GM18951 (cell line): ENCODE results near the gene DNM3.

Source experiments
- POLR2A ChIP-seq: IDR thresholded peaks from 4 replicates; pipeline ENCODE4 v1.6.1; 2011; ENCODE audit warnings: mild to moderate bottlenecking; ENCODE audit not compliant: insufficient read length, insufficient read depth; ENCODE audit errors: extremely low read depth
- in situ Hi-C: fragments of 300-500 bp; cut with MboI; formaldehyde crosslinking; loops from one replicate; pipeline ENCODE4 v1.12.0; 2022; ENCODE audit warnings: low sequenced_read_pairs, mixed read lengths, inconsistent platforms; ENCODE audit not compliant: unreplicated experiment

Gene DNM3

DNA sequence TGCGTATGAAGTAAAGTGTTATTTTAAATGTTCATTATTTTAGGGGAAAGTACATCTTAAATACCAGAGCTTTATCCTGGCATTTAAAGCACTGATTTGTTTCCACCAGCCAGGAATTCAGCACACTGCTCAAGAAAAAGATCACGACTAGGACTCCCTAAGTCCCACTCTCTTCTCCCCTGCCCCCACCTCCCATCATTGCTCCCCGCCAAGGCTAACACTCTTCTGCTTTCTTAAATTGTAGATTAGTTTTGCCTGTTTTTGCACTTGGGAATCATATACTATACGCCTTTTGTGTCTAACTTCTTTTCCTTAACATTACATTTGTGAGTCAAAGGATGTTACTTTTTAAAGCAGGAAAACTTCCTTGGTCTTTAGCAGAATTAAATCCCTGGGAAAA, 541.7 kb downstream of the DNM3 start:
- in situ Hi-C loops = no loop called here

DNA sequence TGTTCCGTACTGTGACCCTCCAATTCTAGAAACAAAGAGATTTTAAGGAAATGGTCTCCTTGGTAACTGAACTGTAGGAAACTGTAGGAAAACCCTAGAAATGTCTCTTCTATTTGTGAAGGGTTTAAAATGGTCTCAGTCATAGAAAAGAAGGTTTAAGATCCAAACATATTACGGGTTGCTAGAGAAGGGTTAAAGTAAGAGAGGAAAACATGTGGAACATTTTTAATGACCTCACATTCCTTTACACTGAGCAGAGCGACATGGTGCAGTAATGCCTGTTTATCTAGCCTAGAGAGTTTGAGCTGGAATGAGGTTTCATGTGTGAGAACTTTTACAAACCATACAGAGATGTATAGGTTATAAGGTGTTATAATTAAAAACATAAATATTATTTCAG, 542.2 kb downstream of the DNM3 start:
- no peak for TF ChIP-seq POLR2A
- in situ Hi-C loops = no loop called here

More for the DNA sequence above, 541.7 kb downstream of the DNM3 start:
- TF ChIP-seq POLR2A = no peak

DNA sequence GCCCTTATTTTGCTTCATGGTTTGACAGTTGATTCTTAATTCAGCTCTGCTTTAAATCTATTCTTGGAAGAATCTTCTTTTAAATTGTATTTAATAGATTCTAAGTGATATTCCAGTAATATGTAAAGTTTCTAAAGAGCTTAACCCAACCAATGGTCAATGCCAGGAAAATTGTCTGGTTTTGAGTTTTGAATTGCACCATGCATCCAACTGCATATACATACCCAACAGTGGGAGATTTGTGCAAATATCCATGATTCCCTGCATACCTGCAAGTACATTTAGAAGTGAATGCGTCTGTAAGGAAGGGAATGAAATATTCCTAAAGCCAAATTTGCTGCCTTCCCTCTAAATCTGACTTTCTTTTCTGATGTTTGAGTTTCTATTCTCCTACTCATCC, 543.4 kb downstream of the DNM3 start:
- in situ Hi-C loops = no loop called here
- no peak for TF ChIP-seq POLR2A

DNA sequence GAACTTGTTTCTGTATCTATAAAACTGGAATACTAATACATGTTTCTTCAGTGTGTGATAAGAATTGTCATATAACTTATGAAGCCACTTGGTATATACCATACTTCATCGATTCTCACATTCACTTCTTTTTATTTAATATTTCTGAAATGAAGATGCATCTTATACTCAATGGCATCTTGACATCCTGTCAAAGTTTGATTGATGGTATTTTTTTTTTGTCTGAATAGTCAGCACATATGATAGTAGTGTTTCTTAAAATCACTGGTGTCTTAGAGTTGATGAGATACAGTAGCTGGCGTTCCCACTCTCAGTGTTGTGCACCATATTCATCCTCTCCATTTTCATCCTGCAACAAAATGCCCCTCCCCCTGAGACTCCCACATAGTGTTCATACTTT, 544.7 kb downstream of the DNM3 start:
- in situ Hi-C loops = no loop called here
- no peak for TF ChIP-seq POLR2A

DNA sequence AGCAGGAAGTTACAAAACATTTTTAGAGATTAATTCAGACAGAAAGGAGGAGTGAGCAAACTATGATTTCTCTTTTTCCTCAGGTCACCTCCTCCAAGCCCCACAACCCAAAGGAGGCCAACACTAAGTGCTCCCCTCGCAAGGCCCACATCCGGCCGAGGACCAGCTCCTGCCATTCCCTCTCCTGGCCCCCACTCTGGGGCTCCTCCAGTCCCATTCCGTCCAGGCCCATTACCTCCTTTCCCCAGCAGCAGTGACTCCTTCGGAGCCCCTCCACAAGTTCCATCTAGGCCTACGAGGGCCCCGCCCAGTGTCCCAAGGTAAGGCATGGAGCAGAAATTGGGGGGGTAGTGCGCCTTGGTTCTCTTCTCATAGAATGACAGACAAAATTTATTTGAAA, 547.2 kb downstream of the DNM3 start:
- no peak for TF ChIP-seq POLR2A

DNA sequence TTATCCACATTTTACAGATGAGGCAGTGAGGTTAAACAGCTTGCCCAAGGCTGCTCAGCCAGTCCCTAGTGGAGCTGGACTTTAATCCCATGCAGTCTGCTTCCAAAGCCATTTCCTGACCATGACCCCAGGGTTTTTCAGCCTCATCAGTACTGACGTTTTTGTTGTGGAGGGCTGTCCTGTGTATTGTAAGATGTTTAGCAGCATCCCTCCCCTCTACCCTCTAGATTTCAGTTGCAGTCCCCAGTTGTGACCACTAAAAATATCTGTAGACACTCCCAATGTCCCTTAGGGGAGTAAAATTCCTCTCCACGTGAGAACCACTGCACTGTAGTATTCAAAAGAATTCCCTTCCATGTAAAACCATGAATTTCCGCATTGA, 549.0 kb downstream of the DNM3 start:
- in situ Hi-C loops = no loop called here
- TF ChIP-seq POLR2A = no peak

More for the DNA sequence above, 547.2 kb downstream of the DNM3 start:
- in situ Hi-C loops = no loop called here

DNA sequence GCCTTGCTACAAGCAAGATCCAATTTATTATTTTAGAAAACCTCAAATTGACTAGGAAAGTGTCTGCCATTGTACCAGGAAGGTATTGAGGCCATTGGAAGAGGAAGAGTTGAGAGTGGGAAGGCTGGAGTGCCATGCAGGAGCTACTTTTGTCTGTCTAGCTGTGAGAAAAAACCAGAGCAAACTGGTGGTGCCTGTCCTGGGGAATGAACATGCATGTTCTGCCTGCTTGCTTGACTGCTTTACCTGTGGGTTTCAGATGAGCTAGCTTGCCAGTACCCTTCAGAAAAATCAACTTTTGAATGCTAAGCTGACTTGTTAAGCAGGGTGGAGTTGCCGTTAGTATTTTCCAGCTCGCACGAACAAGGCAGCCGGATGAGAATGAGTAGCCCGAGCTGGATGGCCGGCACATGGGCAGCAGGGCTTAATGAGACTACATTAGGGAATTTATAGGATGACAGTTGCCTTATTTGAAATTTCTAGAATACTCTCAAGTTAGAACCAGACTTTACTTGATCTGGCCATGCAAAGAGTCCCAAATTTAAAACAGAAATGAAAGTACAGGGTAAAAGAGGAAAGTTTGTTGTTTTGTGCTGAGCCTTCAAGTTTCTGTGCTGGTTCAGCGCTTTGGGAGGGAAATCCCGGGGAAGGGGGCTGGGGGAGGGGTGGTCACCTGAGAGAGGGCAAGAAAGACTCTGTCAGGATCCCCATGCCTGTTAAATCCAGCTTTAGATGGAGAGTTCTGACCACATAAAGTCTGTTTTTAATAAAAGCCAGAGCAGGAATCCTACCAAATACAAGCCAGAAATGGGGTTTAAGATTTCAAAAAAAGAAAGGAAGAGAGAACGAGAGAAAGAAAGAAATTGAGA, 549.6 kb downstream of the DNM3 start:
- TF ChIP-seq POLR2A = peak; percentile 17
- in situ Hi-C loops = no loop called here

DNA sequence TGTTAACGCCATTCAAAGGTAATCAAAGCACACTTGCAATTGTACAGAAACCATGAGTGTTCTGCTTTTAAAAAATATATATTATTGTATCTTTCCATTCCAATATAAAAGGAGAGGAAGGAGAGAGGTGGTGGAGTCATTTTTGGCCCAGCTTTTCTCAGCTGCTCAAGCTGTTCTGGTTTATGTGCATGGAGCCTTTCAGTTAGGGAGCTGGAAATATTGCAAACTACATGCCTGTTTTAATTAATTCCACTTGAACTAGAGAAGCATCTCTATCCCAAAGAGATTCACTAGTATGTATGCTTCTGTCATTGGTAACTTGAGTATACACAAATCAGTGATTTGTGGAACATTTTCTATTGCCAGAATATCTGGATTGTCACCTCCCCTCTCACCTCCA, 550.7 kb downstream of the DNM3 start:
- TF ChIP-seq POLR2A = no peak
- in situ Hi-C loops = no loop called here

DNA sequence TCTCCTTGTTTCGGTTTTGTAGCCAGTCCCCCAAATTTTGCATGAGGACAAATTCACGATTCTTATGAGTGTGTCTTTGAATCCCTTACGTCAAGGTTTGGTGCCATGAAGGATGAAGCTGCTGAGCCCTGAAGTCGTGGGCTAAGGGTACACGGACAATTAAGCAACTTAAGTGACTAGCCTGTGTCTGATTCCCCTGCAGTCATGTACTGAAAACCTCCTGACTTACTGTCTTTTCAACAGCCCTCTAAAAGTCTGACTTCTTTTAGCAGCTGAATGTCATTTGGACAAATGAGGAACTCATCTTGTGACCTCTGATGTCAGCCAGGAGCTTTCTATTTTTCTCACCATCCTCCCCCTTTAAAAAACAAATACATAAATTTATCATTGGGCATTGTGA, 552.1 kb downstream of the DNM3 start:
- in situ Hi-C loops = no loop called here
- no peak for TF ChIP-seq POLR2A

DNA sequence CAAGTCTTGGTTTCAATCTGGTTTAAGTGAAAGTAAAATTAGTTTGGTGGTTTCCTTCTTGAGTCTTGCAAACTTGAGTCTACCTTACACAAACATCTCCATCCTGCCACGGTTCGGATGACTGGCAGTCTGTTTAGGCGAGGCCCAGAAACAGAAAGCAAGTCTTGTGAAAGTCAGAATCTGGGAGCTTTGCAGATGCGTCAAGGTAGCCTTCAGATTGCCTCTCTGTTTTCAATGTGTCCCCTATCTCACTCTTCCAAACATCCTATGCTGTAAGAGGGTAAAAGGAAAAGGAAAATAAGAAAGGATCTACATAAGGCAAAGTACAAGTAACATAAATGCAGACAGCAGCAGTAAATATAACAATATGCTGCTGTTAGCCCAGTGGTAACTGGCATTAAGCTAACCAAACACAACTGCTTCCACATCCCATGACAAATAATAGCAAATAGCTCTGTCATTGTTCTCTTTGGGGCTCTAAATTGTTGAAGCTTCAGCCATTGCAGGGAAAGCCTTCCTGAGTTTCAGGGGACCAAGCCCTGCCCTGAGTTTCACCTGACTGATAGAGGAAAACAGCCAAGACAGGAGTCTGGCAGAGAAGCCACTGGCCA, 552.9 kb downstream of the DNM3 start:
- TF ChIP-seq POLR2A = no peak
- in situ Hi-C loops = no loop called here

DNA sequence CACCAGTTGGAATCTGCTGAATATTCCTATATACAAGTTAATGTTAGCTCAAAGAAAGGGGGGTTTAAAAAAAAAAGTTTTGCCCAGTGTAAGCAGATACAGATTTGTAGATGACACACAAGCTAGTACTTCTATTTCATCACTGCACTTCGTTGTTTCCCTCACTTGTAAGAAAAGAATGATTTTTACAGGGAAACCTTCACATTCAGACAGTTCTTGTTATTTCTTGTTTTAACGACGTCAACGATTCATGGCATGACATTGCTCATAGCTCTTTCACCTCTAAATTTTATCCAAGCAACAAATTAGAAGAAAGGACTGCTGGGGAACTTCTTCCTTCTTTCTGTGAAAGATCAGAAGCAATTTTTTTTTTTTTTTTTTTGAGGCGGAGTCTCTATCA, 553.5 kb downstream of the DNM3 start:
- in situ Hi-C loops = no loop called here

DNA sequence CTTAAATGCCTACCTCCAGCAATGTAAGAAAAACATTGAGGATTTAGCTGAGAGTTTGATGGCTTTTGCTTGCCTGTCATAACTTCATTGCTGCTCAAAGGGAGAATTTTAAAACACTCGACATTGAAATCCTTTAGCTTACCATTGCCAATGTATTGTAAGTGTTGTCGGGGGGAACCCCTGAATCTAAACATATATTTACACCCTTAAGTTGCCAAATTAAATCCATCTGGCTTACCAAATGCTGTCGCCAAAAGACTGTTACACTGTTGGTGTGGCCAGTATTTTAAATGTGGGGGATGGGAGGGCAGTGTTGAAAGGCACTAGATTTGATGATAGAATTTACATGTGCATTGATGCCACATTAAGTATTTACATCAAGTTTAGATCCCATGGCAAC, 554.3 kb downstream of the DNM3 start:
- in situ Hi-C loops = no loop called here

More for the DNA sequence above, 553.5 kb downstream of the DNM3 start:
- TF ChIP-seq POLR2A = no peak

DNA sequence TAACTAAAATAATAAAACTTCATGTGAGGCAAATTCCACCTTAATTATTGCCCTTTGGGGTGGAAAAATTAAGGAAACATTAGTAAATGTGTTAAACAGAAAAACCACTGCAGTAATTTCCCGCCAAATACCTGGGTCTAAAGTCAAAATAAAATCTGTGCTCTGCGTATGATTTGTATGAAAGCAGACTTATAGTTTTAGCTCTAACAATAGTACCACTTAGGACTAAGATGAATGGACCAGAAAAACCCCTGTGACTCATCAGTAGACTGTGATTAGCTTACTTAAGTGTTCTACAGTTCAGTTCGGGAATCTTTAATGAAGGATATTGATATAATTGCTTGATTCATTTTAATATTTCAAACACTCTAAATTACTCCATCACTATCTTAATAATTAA, 555.9 kb downstream of the DNM3 start:
- no peak for TF ChIP-seq POLR2A
- in situ Hi-C loops = no loop called here

More for the DNA sequence above, 554.3 kb downstream of the DNM3 start:
- no peak for TF ChIP-seq POLR2A

DNA sequence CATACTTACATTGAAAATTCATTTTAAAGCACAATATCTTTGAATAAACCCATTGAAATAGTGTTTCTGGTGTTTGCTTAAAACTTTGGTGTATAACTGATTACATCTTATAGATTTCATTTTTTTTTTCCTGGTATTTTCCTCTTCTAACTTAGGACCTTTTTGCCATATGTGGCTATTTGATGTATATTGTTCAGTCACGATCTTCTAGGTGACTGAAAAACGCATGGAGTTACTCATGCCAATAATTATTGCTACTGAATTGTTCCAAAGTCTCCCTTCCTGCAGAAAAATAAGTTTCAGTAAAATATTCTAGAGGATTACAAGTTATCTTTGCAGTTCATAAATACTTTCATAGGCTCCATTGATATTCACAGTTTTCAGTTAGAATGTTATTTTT, 556.3 kb downstream of the DNM3 start:
- in situ Hi-C loops = no loop called here

More for the DNA sequence above, 556.3 kb downstream of the DNM3 start:
- TF ChIP-seq POLR2A = no peak
